ENCODE data around the gene TEKT3.

Gene TEKT3

GRCh38 chr17:15261258-15261801 is 80.1 kb downstream of the TEKT3 start:
- Histone ChIP-seq H3K18ac (ENCODE audit: low read length) (peak overlapping the region; percentile 34), H4K91ac (ENCODE audit: low read depth, low read length) (no peak overlapping the region), H3K79me2 (ENCODE audit: control insufficient read depth, insufficient read depth, low read length, poor library complexity) (peaks cover 7% of the 10 kb centered on the region), H3K4me2 (ENCODE audit: low read length) (peak overlapping the region; percentile 94), H4K12ac (ENCODE audit: low read depth, low read length) (no peak overlapping the region), H3K4me3 (ENCODE audit: low read depth, low read length) (peak overlapping the region; percentile 73), H3K14ac (ENCODE audit: low read length) (peak overlapping the region; percentile 17), H2AFZ (ENCODE audit: insufficient read depth, low read length, poor library complexity) (peak overlapping the region; percentile 7), H3K79me1 (ENCODE audit: low read length) (peaks cover 17% of the 10 kb centered on the region), H3K36me3 (ENCODE audit: control insufficient read depth in 1 of 2, insufficient read depth in 2 of 2, low read length in 2 of 2) (peaks cover 9 to 13% of the 10 kb centered on the region in 2 experiments), H3K9me3 (ENCODE audit: insufficient read depth, low read depth, low read length) (no peaks in the 10 kb centered on the region), H3K9ac (ENCODE audit: low read length) (peak overlapping the region; percentile 74), H3K4ac (ENCODE audit: low read depth, low read length) (no peak overlapping the region), H2BK5ac (ENCODE audit: low read depth, low read length, poor library complexity) (peak overlapping the region; percentile 37), H3K4me1 (ENCODE audit: control insufficient read depth in 1 of 2, insufficient read depth in 2 of 2, low read length in 2 of 2) (peaks cover 4 to 18% of the 10 kb centered on the region in 2 experiments), H2AK5ac (ENCODE audit: low read length) (no peak overlapping the region), H4K8ac (ENCODE audit: low read depth, low read length) (peak overlapping the region; percentile 10), H3K27ac (ENCODE audit: low read depth, low read length) (peak overlapping the region; percentile 50), H2BK12ac (ENCODE audit: low read length) (peak overlapping the region; percentile 7), H3K23ac (ENCODE audit: low read length) (no peak overlapping the region), H2BK120ac (ENCODE audit: insufficient read depth, low read length, poor library complexity) (no peak overlapping the region), H3K27me3 (ENCODE audit: insufficient read depth, low read length) (no peaks in the 10 kb centered on the region)
- peak in 1 of 2 donors; percentile 61 for DNase-seq
- WGBS (ENCODE audit: extremely low coverage, insufficient coverage, insufficient read length) = no CpG with 5 or more reads among the region's 32 CpGs

DNA sequence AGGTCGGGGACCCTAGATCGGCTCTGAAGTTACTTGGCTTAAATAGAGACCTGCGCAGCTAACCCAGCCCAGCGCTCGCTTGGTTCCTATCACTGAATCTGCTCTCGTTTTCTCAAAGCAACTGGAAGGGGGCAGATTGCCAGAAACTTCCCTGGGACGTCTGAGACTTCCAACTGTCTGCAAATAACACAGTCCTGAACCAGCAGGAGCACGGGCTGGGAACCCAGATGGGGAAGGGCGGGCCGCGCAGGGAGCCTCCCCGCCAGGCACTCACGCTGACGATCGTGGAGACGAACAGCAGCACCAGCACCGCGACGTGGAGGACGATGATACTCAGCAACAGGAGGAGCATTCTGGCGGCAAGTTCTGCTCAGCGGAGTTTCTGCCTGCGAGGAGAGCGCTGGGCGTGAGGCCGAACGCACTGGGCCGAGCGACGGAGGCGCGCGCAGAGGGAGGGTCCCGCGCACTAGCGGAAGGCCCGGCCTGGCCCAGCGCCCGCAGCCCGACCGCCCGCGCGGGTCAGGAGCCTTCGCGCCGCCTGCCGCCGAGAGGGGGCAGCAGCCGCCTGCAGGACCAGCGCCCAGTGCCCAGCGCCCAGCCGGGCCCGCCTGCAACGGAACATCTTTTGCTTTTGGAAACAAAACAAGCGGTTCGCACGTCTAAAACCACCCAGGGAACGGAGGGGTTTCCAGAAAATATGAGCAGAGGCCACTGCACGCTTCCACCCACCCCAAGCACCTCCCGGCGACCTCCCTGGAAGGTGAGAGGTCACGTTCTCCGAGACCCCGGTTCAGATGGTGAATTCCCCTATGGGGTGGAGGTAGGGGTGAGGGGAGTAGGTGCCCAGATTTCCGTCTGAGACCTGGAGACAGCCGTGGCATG is 80.8 kb downstream of the TEKT3 start:
- WGBS (ENCODE audit: extremely low coverage, insufficient coverage, insufficient read length) = no CpG with 5 or more reads among the region's 67 CpGs
- H3K18ac ChIP-seq (ENCODE audit: low read length) = peak overlapping the region; percentile 43
- DNase-seq = peak; percentile 73 to 91
- peak overlapping the region; percentile 90 for H3K9ac ChIP-seq (ENCODE audit: low read length)
- H3K79me2 ChIP-seq (ENCODE audit: control insufficient read depth, insufficient read depth, low read length, poor library complexity) = peaks cover 7% of the 10 kb centered on the region
- H3K27me3 ChIP-seq (ENCODE audit: insufficient read depth, low read length) = no peaks in the 10 kb centered on the region
- peak overlapping the region; percentile 67 for H3K27ac ChIP-seq (ENCODE audit: low read depth, low read length)
- H3K4ac ChIP-seq (ENCODE audit: low read depth, low read length) = peak overlapping the region; percentile 50
- H3K23ac ChIP-seq (ENCODE audit: low read length) = no peak overlapping the region
- no peak overlapping the region for H2AK5ac ChIP-seq (ENCODE audit: low read length)
- H3K14ac ChIP-seq (ENCODE audit: low read length) = peak overlapping the region; percentile 47
- H4K91ac ChIP-seq (ENCODE audit: low read depth, low read length) = peak overlapping the region; percentile 50
- peaks cover 17% of the 10 kb centered on the region for H3K79me1 ChIP-seq (ENCODE audit: low read length)
- peak overlapping the region; percentile 23 for H4K8ac ChIP-seq (ENCODE audit: low read depth, low read length)
- H3K4me3 ChIP-seq (ENCODE audit: low read depth, low read length) = peak overlapping the region; percentile 90
- no peaks in the 10 kb centered on the region for H3K9me3 ChIP-seq (ENCODE audit: insufficient read depth, low read depth, low read length)
- H3K36me3 ChIP-seq (ENCODE audit: control insufficient read depth in 1 of 2, insufficient read depth in 2 of 2, low read length in 2 of 2) = peaks cover 9 to 13% of the 10 kb centered on the region in 2 experiments
- H2AFZ ChIP-seq (ENCODE audit: insufficient read depth, low read length, poor library complexity) = peak overlapping the region; percentile 24
- peak overlapping the region; percentile 39 for H2BK12ac ChIP-seq (ENCODE audit: low read length)
- peaks cover 4 to 18% of the 10 kb centered on the region in 2 experiments for H3K4me1 ChIP-seq (ENCODE audit: control insufficient read depth in 1 of 2, insufficient read depth in 2 of 2, low read length in 2 of 2)
- H2BK5ac ChIP-seq (ENCODE audit: low read depth, low read length, poor library complexity) = peak overlapping the region; percentile 37
- peak overlapping the region; percentile 46 for H4K12ac ChIP-seq (ENCODE audit: low read depth, low read length)
- peak overlapping the region; percentile 4 for H2BK120ac ChIP-seq (ENCODE audit: insufficient read depth, low read length, poor library complexity)
- H3K4me2 ChIP-seq (ENCODE audit: low read length) = peak overlapping the region; percentile 94

GRCh38 chr17:15257796-15258512 is 83.4 kb downstream of the TEKT3 start:
- no CpG with 5 or more reads among the region's 6 CpGs for WGBS (ENCODE audit: extremely low coverage, insufficient coverage, insufficient read length)
- Histone ChIP-seq H2BK12ac (ENCODE audit: low read length) (no peak overlapping the region), H3K27ac (ENCODE audit: low read depth, low read length) (no peak overlapping the region), H3K79me1 (ENCODE audit: low read length) (peaks cover 13% of the 10 kb centered on the region), H2BK120ac (ENCODE audit: insufficient read depth, low read length, poor library complexity) (no peak overlapping the region), H3K79me2 (ENCODE audit: control insufficient read depth, insufficient read depth, low read length, poor library complexity) (peaks cover 7% of the 10 kb centered on the region), H3K9ac (ENCODE audit: low read length) (no peak overlapping the region), H4K91ac (ENCODE audit: low read depth, low read length) (no peak overlapping the region), H3K18ac (ENCODE audit: low read length) (no peak overlapping the region), H4K12ac (ENCODE audit: low read depth, low read length) (no peak overlapping the region), H3K4ac (ENCODE audit: low read depth, low read length) (no peak overlapping the region), H3K27me3 (ENCODE audit: insufficient read depth, low read length) (no peaks in the 10 kb centered on the region), H3K4me2 (ENCODE audit: low read length) (no peak overlapping the region), H3K14ac (ENCODE audit: low read length) (no peak overlapping the region), H3K9me3 (ENCODE audit: insufficient read depth, low read depth, low read length) (no peaks in the 10 kb centered on the region), H3K23ac (ENCODE audit: low read length) (no peak overlapping the region), H2AFZ (ENCODE audit: insufficient read depth, low read length, poor library complexity) (no peak overlapping the region), H3K36me3 (ENCODE audit: control insufficient read depth in 1 of 2, insufficient read depth in 2 of 2, low read length in 2 of 2) (peaks cover 12 to 22% of the 10 kb centered on the region in 2 experiments), H4K8ac (ENCODE audit: low read depth, low read length) (no peak overlapping the region), H2BK5ac (ENCODE audit: low read depth, low read length, poor library complexity) (no peak overlapping the region), H3K4me3 (ENCODE audit: low read depth, low read length) (no peak overlapping the region), H2AK5ac (ENCODE audit: low read length) (no peak overlapping the region), H3K4me1 (ENCODE audit: control insufficient read depth in 1 of 2, insufficient read depth in 2 of 2, low read length in 2 of 2) (peaks cover 1 to 13% of the 10 kb centered on the region in 2 experiments)
- DNase-seq = no peak

GRCh38 chr17:15257258-15257788 is 84.1 kb downstream of the TEKT3 start:
- H2AFZ ChIP-seq (ENCODE audit: insufficient read depth, low read length, poor library complexity) = no peak overlapping the region
- WGBS (ENCODE audit: extremely low coverage, insufficient coverage, insufficient read length) = no CpG with 5 or more reads among the region's 17 CpGs

More at GRCh38 chr17:15257258-15257788, 84.1 kb downstream of the TEKT3 start:
- peaks cover 0 to 10% of the 10 kb centered on the region in 2 experiments for H3K4me1 ChIP-seq (ENCODE audit: control insufficient read depth in 1 of 2, insufficient read depth in 2 of 2, low read length in 2 of 2)
- no peaks in the 10 kb centered on the region for H3K27me3 ChIP-seq (ENCODE audit: insufficient read depth, low read length)
- no peak overlapping the region for H3K18ac ChIP-seq (ENCODE audit: low read length)
- no peak overlapping the region for H3K23ac ChIP-seq (ENCODE audit: low read length)
- H3K14ac ChIP-seq (ENCODE audit: low read length) = no peak overlapping the region
- no peak overlapping the region for H2BK12ac ChIP-seq (ENCODE audit: low read length)
- no peak overlapping the region for H4K12ac ChIP-seq (ENCODE audit: low read depth, low read length)
- H3K79me1 ChIP-seq (ENCODE audit: low read length) = peaks cover 11% of the 10 kb centered on the region
- no peaks in the 10 kb centered on the region for H3K9me3 ChIP-seq (ENCODE audit: insufficient read depth, low read depth, low read length)
- no peak overlapping the region for H4K8ac ChIP-seq (ENCODE audit: low read depth, low read length)
- H3K4me3 ChIP-seq (ENCODE audit: low read depth, low read length) = no peak overlapping the region
- peaks cover 12 to 25% of the 10 kb centered on the region in 2 experiments for H3K36me3 ChIP-seq (ENCODE audit: control insufficient read depth in 1 of 2, insufficient read depth in 2 of 2, low read length in 2 of 2)
- H4K91ac ChIP-seq (ENCODE audit: low read depth, low read length) = no peak overlapping the region
- no peak overlapping the region for H2AK5ac ChIP-seq (ENCODE audit: low read length)
- peaks cover 7% of the 10 kb centered on the region for H3K79me2 ChIP-seq (ENCODE audit: control insufficient read depth, insufficient read depth, low read length, poor library complexity)
- no peak overlapping the region for H3K27ac ChIP-seq (ENCODE audit: low read depth, low read length)
- H3K4me2 ChIP-seq (ENCODE audit: low read length) = peak overlapping the region; percentile 18
- no peak overlapping the region for H2BK5ac ChIP-seq (ENCODE audit: low read depth, low read length, poor library complexity)
- peak; percentile 57 to 85 for DNase-seq
- no peak overlapping the region for H2BK120ac ChIP-seq (ENCODE audit: insufficient read depth, low read length, poor library complexity)
- H3K9ac ChIP-seq (ENCODE audit: low read length) = no peak overlapping the region
- H3K4ac ChIP-seq (ENCODE audit: low read depth, low read length) = no peak overlapping the region

Data from trophoblast cell (in vitro differentiated cells and primary cell).